ENCODE measurements around the gene ABRAXAS1.

ABRAXAS1 gene

DNA sequence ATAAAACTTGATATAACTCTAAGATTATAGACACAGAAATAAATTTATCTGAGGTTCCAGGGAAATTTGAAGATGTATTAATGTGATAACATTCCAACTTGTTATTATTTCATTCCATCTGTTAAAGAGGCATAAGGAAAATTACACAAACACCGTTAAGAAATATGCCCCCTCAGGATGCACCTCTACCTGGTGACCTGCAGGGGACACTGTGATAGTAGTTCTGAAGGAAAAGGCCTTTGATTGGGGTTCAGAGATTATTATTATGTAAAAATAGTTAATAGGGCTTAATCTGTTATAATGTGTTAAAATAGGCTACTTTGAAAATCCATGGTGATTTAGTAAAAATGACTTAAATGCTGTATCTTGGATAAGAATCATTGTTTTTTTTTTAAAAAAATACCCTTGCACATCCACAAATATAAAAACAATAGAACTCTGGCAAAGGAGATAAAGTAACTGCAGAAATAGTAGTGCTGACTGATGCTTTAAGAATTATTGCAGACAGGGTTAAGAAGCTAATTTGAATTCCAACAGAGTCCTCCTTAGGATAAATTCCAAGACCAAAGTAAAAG, 6.1 kb upstream of the ABRAXAS1 start:
- no peak for ATAC-seq (replicated peaks; ENCODE audit: extremely low read depth, poor library complexity, severe bottlenecking)
- Mint-ChIP-seq H3K36me3 (ENCODE audit: insufficient read depth) (peaks cover 1% of the 10 kb centered on the region), H3K9me3 (no peaks in the 10 kb centered on the region), H3K4me3 (no peak overlapping the region), H3K27me3 (peaks cover 6% of the 10 kb centered on the region), H3K4me1 (no peaks in the 10 kb centered on the region), H3K27ac (ENCODE audit: low read depth) (no peak overlapping the region)
- no peak for DNase-seq (ENCODE audit: low spot score in 2 of 2)

GRCh38 chr4:83489711-83490326, 4.9 kb upstream of the ABRAXAS1 start:
- peaks cover 6% of the 10 kb centered on the region for H3K27me3 Mint-ChIP-seq
- ATAC-seq (replicated peaks; ENCODE audit: extremely low read depth, poor library complexity, severe bottlenecking) (no peak), DNase-seq (ENCODE audit: low spot score in 2 of 2) (no peak)
- H3K27ac Mint-ChIP-seq (ENCODE audit: low read depth), result no peak overlapping the region
- H3K4me3 Mint-ChIP-seq, result no peak overlapping the region
- H3K9me3 Mint-ChIP-seq, result no peaks in the 10 kb centered on the region
- H3K4me1 Mint-ChIP-seq, result peaks cover 6% of the 10 kb centered on the region
- peaks cover 1% of the 10 kb centered on the region for H3K36me3 Mint-ChIP-seq (ENCODE audit: insufficient read depth)

DNA sequence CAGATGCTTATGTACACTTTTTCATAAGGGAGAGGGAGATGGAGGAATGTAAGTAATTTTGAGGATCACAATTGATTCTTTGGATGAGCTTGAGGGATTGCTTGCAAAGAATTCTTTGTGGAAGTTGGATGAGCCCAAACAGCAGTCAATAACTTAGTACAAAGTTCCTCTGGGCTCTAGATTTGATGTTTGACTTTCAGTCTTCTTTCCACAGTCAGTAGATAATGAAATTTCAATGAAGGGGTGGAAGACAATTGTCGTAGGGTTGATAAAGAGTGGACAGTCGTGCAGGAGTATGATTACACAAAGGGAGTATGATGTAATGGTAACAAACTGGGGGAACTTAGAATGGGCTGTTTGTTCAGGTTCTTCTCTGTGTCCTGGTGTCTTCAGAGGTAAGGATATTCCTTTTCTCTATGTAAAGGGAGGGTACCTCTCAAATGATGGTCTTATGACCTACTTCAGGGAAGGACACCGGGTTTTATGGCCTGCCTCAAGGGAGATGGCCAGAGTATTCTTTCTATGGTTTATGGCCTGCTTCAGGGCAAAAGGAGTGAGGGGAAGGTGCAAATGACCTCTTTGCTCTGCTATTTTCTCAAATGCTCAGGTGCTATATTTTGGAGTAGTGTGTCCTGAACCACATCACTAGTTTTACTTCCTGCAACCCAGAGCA, 1.7 kb upstream of the ABRAXAS1 start:
- no peak for ATAC-seq (replicated peaks; ENCODE audit: extremely low read depth, poor library complexity, severe bottlenecking)
- no peak overlapping the region for H3K27ac Mint-ChIP-seq (ENCODE audit: low read depth)
- no peaks in the 10 kb centered on the region for H3K27me3 Mint-ChIP-seq
- no peaks in the 10 kb centered on the region for H3K9me3 Mint-ChIP-seq
- H3K4me3 Mint-ChIP-seq, result no peak overlapping the region
- peaks cover 4% of the 10 kb centered on the region for H3K36me3 Mint-ChIP-seq (ENCODE audit: insufficient read depth)
- H3K4me1 Mint-ChIP-seq, result peaks cover 15% of the 10 kb centered on the region
- no peak for DNase-seq (ENCODE audit: low spot score in 2 of 2)

- Mint-ChIP-seq H3K27ac (ENCODE audit: low read depth) (no peak overlapping the region), H3K9me3 (no peaks in the 10 kb centered on the region), H3K36me3 (ENCODE audit: insufficient read depth) (peaks cover 11% of the 10 kb centered on the region), H3K4me3 (no peak overlapping the region), H3K27me3 (no peaks in the 10 kb centered on the region), H3K4me1 (no peaks in the 10 kb centered on the region)
- no peak for DNase-seq (ENCODE audit: low spot score in 2 of 2)
- no peak for ATAC-seq (replicated peaks; ENCODE audit: extremely low read depth, poor library complexity, severe bottlenecking)
Measured at GRCh38 chr4:83473966-83474365, 10.9 kb downstream of the ABRAXAS1 start.

DNA sequence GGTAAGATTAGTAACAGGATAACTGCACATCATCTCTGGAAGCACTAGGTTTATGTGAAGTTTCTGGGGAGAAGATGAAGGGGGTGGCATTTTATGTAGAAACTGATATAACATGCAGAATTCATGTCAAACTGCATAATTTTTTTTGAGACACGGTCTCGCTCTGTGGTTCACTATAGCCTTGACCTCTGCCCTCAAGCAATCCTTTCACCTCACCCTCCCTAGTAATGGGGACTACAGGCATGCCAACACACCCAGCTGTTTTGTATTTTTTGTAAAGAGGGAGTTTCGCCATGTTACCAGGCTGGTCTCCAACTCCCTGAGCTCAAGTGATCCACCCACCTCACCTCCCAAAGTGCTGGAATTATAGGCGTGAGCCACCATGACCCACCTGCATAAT, 11.5 kb downstream of the ABRAXAS1 start:
- no peak overlapping the region for H3K27ac Mint-ChIP-seq (ENCODE audit: low read depth)
- no peaks in the 10 kb centered on the region for H3K4me1 Mint-ChIP-seq
- no peak overlapping the region for H3K4me3 Mint-ChIP-seq
- H3K36me3 Mint-ChIP-seq (ENCODE audit: insufficient read depth), result peaks cover 8% of the 10 kb centered on the region
- DNase-seq (ENCODE audit: low spot score in 2 of 2) (no peak), ATAC-seq (replicated peaks; ENCODE audit: extremely low read depth, poor library complexity, severe bottlenecking) (no peak)
- H3K27me3 Mint-ChIP-seq, result no peaks in the 10 kb centered on the region
- H3K9me3 Mint-ChIP-seq, result no peaks in the 10 kb centered on the region

- ATAC-seq (replicated peaks; ENCODE audit: extremely low read depth, poor library complexity, severe bottlenecking), result no peak
- H3K4me1 Mint-ChIP-seq, result peaks cover 34% of the 10 kb centered on the region
- peaks cover 51% of the 10 kb centered on the region for H3K36me3 Mint-ChIP-seq (ENCODE audit: insufficient read depth)
- DNase-seq (ENCODE audit: low spot score in 2 of 2), result no peak
- no peaks in the 10 kb centered on the region for H3K9me3 Mint-ChIP-seq
- peak overlapping the region; percentile 98 for H3K4me3 Mint-ChIP-seq
- H3K27ac Mint-ChIP-seq (ENCODE audit: low read depth), result peak overlapping the region; percentile 100
- H3K27me3 Mint-ChIP-seq, result no peaks in the 10 kb centered on the region
Measured at GRCh38 chr4:83456184-83456501, 28.8 kb downstream of the ABRAXAS1 start.

GRCh38 chr4:83455281-83456183, 29.4 kb downstream of the ABRAXAS1 start, which contains the start of the genes HELQ and MRPS18C:
HELQ (minus strand) TSS chr4:83455823; CDS start chr4:83455693, 130 bp downstream.
MRPS18C (plus strand) TSS chr4:83456058; CDS start chr4:83456078, 20 bp downstream.
- peak within 1 kb of the TSS; percentile 98 for H3K4me3 Mint-ChIP-seq
- H3K27me3 Mint-ChIP-seq, result no peaks in the 10 kb centered on the region
- peak within 1 kb of the TSS; percentile 100 for H3K27ac Mint-ChIP-seq (ENCODE audit: low read depth)
- peaks cover 34% of the 10 kb centered on the region for H3K4me1 Mint-ChIP-seq
- no peaks in the 10 kb centered on the region for H3K9me3 Mint-ChIP-seq
- peaks cover 48% of the 10 kb centered on the region for H3K36me3 Mint-ChIP-seq (ENCODE audit: insufficient read depth)
- DNase-seq (ENCODE audit: low spot score in 2 of 2) (peak; percentile 80 to 94), ATAC-seq (replicated peaks; ENCODE audit: extremely low read depth, poor library complexity, severe bottlenecking) (peak; percentile 91)

GRCh38 chr4:83454686-83455085, 30.2 kb downstream of the ABRAXAS1 start:
- H3K4me3 Mint-ChIP-seq, result peak overlapping the region; percentile 98
- ATAC-seq (replicated peaks; ENCODE audit: extremely low read depth, poor library complexity, severe bottlenecking), result no peak
- DNase-seq (ENCODE audit: low spot score in 2 of 2), result no peak
- no peaks in the 10 kb centered on the region for H3K27me3 Mint-ChIP-seq
- peaks cover 34% of the 10 kb centered on the region for H3K4me1 Mint-ChIP-seq
- peak overlapping the region; percentile 100 for H3K27ac Mint-ChIP-seq (ENCODE audit: low read depth)
- H3K36me3 Mint-ChIP-seq (ENCODE audit: insufficient read depth), result peaks cover 44% of the 10 kb centered on the region
- no peaks in the 10 kb centered on the region for H3K9me3 Mint-ChIP-seq

DNA sequence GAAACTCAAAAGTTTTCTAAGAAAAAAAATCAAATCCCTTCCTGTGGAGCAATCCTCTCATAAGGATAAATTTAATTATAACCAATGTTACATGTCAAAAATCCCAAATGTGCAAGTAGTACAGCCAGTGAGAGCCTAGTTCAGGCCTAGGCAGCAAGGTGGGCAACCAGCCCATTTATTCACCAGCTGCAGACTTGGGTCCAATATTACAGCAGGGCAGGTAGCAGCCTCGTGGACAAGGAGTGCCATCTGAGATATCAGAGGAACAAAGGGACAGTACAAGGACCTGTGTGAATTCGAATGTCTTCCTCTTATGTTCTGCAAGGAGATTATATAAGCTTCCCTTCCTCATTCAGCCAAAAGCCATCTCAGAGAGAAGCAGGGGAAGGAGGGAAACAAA, 35.9 kb downstream of the ABRAXAS1 start:
- no peak overlapping the region for H3K27ac Mint-ChIP-seq (ENCODE audit: low read depth)
- no peaks in the 10 kb centered on the region for H3K27me3 Mint-ChIP-seq
- H3K4me3 Mint-ChIP-seq, result no peak overlapping the region
- H3K4me1 Mint-ChIP-seq, result peaks cover 14% of the 10 kb centered on the region
- H3K36me3 Mint-ChIP-seq (ENCODE audit: insufficient read depth), result peaks cover 27% of the 10 kb centered on the region
- no peaks in the 10 kb centered on the region for H3K9me3 Mint-ChIP-seq
- DNase-seq (ENCODE audit: low spot score in 2 of 2), result no peak
- no peak for ATAC-seq (replicated peaks; ENCODE audit: extremely low read depth, poor library complexity, severe bottlenecking)

- H3K27me3 Mint-ChIP-seq, result no peaks in the 10 kb centered on the region
- H3K27ac Mint-ChIP-seq (ENCODE audit: low read depth), result no peak overlapping the region
- no peaks in the 10 kb centered on the region for H3K9me3 Mint-ChIP-seq
- DNase-seq (ENCODE audit: low spot score in 2 of 2) (no peak), ATAC-seq (replicated peaks; ENCODE audit: extremely low read depth, poor library complexity, severe bottlenecking) (no peak)
- no peaks in the 10 kb centered on the region for H3K4me1 Mint-ChIP-seq
- H3K36me3 Mint-ChIP-seq (ENCODE audit: insufficient read depth), result peaks cover 43% of the 10 kb centered on the region
- no peak overlapping the region for H3K4me3 Mint-ChIP-seq
Measured at GRCh38 chr4:83440899-83441298, 44.0 kb downstream of the ABRAXAS1 start.

GRCh38 chr4:83440148-83440814, 44.6 kb downstream of the ABRAXAS1 start:
- no peaks in the 10 kb centered on the region for H3K9me3 Mint-ChIP-seq
- H3K27me3 Mint-ChIP-seq, result no peaks in the 10 kb centered on the region
- H3K36me3 Mint-ChIP-seq (ENCODE audit: insufficient read depth), result peaks cover 44% of the 10 kb centered on the region

GRCh38 chr4:83438719-83439118, 46.2 kb downstream of the ABRAXAS1 start:
- Mint-ChIP-seq H3K4me3 (no peak overlapping the region), H3K9me3 (no peaks in the 10 kb centered on the region), H3K36me3 (ENCODE audit: insufficient read depth) (peaks cover 45% of the 10 kb centered on the region), H3K4me1 (no peaks in the 10 kb centered on the region), H3K27ac (ENCODE audit: low read depth) (no peak overlapping the region), H3K27me3 (no peaks in the 10 kb centered on the region)
- DNase-seq (ENCODE audit: low spot score in 2 of 2), result no peak
- ATAC-seq (replicated peaks; ENCODE audit: extremely low read depth, poor library complexity, severe bottlenecking), result no peak

More at GRCh38 chr4:83440148-83440814, 44.6 kb downstream of the ABRAXAS1 start:
- Mint-ChIP-seq H3K27ac (ENCODE audit: low read depth) (no peak overlapping the region), H3K4me3 (no peak overlapping the region), H3K4me1 (no peaks in the 10 kb centered on the region)
- ATAC-seq (replicated peaks; ENCODE audit: extremely low read depth, poor library complexity, severe bottlenecking) (no peak), DNase-seq (ENCODE audit: low spot score in 2 of 2) (no peak)

All from central memory CD8-positive, alpha-beta T cell (primary cell).